SK-N-SH (cell line): ENCODE measurements around the gene GPANK1.

Experiments
- CTCF ChIP-seq: fragments of 200-600 bp; sonication (generic); IDR thresholded peaks from 2 replicates; pipeline ENCODE4 v1.6.1; 2017; ENCODE audit warnings: antibody characterized with exemption, mild to moderate bottlenecking, moderate library complexity
- EZH2phosphoT487 ChIP-seq: fragments of 200-600 bp; sonication (generic); IDR thresholded peaks from 2 replicates; pipeline ENCODE4 v1.6.1; 2017; ENCODE audit warnings: low read depth, mixed run types, mild to moderate bottlenecking, antibody characterized with exemption, moderate library complexity, borderline replicate concordance
- MXI1 ChIP-seq: IDR thresholded peaks from 2 replicates; pipeline ENCODE4 v1.6.1; 2012; ENCODE audit warnings: mild to moderate bottlenecking, low read depth, low read length, improper control_type of control experiment
- POLR2AphosphoS5 ChIP-seq: IDR thresholded peaks from 2 replicates; pipeline ENCODE4 v1.6.1; 2012; ENCODE audit warnings: low read depth, low read length
- TEAD4 ChIP-seq: IDR thresholded peaks from 2 replicates; pipeline ENCODE4 v1.4.0; 2012; ENCODE audit warnings: mild to moderate bottlenecking, borderline replicate concordance; ENCODE audit not compliant: insufficient read depth
- TF ChIP-seq, protein P1 (sequence below): IDR thresholded peaks from 2 replicates; pipeline ENCODE4 v1.6.1; 2012; ENCODE audit warnings: mild to moderate bottlenecking, low read depth, low read length, moderate library complexity
- TF ChIP-seq, protein P2 (sequence below): IDR thresholded peaks from 2 replicates; pipeline ENCODE4 v1.4.0; 2012; ENCODE audit warnings: low read depth, borderline replicate concordance

DNA sequence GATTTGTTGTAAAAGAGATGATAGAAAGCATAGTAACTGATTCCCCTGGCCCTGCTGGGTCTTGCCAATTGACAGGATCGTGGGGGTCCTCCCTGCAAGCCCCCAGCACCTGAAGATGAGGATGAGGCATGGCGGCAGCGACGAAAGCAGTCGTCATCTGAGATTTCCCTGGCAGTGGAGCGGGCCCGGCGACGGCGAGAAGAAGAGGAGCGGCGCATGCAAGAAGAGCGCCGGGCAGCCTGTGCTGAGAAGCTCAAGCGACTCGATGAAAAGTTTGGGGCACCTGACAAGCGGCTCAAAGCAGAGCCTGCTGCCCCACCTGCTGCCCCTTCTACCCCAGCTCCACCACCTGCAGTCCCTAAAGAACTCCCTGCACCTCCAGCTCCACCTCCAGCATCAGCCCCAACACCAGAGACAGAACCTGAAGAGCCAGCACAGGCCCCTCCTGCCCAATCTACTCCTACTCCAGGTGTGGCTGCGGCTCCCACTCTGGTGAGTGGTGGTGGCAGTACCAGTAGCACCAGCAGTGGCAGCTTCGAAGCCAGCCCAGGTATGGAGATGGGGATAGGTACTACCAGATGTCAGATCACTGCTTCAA is 37.0 kb downstream of the GPANK1 start:
- TF ChIP-seq MXI1: no peak
- TF ChIP-seq EZH2phosphoT487: no peak
- TF ChIP-seq CTCF: no peak
- TF ChIP-seq, protein P1, sequence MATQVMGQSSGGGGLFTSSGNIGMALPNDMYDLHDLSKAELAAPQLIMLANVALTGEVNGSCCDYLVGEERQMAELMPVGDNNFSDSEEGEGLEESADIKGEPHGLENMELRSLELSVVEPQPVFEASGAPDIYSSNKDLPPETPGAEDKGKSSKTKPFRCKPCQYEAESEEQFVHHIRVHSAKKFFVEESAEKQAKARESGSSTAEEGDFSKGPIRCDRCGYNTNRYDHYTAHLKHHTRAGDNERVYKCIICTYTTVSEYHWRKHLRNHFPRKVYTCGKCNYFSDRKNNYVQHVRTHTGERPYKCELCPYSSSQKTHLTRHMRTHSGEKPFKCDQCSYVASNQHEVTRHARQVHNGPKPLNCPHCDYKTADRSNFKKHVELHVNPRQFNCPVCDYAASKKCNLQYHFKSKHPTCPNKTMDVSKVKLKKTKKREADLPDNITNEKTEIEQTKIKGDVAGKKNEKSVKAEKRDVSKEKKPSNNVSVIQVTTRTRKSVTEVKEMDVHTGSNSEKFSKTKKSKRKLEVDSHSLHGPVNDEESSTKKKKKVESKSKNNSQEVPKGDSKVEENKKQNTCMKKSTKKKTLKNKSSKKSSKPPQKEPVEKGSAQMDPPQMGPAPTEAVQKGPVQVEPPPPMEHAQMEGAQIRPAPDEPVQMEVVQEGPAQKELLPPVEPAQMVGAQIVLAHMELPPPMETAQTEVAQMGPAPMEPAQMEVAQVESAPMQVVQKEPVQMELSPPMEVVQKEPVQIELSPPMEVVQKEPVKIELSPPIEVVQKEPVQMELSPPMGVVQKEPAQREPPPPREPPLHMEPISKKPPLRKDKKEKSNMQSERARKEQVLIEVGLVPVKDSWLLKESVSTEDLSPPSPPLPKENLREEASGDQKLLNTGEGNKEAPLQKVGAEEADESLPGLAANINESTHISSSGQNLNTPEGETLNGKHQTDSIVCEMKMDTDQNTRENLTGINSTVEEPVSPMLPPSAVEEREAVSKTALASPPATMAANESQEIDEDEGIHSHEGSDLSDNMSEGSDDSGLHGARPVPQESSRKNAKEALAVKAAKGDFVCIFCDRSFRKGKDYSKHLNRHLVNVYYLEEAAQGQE: no peak
- TF ChIP-seq, protein P2, sequence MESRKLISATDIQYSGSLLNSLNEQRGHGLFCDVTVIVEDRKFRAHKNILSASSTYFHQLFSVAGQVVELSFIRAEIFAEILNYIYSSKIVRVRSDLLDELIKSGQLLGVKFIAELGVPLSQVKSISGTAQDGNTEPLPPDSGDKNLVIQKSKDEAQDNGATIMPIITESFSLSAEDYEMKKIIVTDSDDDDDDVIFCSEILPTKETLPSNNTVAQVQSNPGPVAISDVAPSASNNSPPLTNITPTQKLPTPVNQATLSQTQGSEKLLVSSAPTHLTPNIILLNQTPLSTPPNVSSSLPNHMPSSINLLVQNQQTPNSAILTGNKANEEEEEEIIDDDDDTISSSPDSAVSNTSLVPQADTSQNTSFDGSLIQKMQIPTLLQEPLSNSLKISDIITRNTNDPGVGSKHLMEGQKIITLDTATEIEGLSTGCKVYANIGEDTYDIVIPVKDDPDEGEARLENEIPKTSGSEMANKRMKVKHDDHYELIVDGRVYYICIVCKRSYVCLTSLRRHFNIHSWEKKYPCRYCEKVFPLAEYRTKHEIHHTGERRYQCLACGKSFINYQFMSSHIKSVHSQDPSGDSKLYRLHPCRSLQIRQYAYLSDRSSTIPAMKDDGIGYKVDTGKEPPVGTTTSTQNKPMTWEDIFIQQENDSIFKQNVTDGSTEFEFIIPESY: no peak
- TF ChIP-seq TEAD4: no peak
- TF ChIP-seq POLR2AphosphoS5: no peak
